ENCODE measurements around the gene CNPPD1.

The CNPPD1 gene

DNA sequence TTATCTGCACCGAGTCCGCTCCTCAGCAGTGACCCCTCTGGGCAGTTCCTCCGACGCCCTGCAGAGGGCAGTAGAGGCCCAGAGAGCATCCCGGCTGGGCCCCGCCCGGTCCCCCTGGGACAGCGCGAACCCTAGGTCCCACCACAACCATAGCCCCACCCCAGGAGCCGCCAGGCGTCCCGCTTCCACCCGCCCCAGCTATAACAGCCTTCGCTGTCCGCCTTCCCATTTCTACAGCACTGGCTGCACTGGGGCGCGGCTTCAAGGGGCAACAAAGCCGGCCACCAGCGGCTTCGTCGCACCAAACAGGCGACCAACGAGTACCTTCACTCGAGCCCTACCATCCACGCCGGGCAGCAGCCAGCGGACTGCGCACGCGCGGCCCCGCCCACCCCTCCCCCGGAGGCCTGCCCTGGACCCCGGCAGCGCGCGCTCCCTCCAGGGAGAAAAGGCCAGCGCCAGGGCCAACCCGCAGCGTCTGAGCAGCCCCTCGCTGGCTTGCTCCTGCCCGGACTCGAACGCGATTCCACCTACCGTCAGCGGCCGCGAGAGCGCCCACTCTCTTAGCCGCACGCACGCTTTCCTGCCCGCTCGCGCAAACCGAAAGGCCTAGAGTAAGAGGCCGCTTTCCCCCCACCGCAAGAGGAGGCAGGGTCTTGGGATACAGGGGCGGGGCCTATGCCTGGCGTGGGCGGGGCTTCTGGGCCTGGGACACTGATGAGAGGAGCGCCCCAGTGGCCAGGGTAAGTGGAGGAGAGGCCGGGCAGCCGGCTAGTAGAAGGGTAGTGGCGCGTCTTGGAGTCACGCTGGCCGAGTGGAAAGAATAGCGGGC, 16.3 kb downstream of the CNPPD1 start, which contains the start of gene NHEJ1:
Gene NHEJ1 (minus strand): TSS at position 630 of the 832 bp plus-strand sequence. CDS start 2,453 bp downstream, outside the sequence.
- peak; percentile 98 for DNase-seq
- Histone ChIP-seq H3K27ac (peak within 1 kb of the TSS; percentile 94), H3K27me3 (ENCODE audit: insufficient read depth, low read depth, severe bottlenecking) (no peaks in the 10 kb centered on the region), H3K9me3 (ENCODE audit: severe bottlenecking) (no peaks in the 10 kb centered on the region), H3K36me3 (peaks cover 19% of the 10 kb centered on the region), H3K4me3 (ENCODE audit: low read depth, low read length) (peak within 1 kb of the TSS; percentile 78)
- TF ChIP-seq, protein P1, sequence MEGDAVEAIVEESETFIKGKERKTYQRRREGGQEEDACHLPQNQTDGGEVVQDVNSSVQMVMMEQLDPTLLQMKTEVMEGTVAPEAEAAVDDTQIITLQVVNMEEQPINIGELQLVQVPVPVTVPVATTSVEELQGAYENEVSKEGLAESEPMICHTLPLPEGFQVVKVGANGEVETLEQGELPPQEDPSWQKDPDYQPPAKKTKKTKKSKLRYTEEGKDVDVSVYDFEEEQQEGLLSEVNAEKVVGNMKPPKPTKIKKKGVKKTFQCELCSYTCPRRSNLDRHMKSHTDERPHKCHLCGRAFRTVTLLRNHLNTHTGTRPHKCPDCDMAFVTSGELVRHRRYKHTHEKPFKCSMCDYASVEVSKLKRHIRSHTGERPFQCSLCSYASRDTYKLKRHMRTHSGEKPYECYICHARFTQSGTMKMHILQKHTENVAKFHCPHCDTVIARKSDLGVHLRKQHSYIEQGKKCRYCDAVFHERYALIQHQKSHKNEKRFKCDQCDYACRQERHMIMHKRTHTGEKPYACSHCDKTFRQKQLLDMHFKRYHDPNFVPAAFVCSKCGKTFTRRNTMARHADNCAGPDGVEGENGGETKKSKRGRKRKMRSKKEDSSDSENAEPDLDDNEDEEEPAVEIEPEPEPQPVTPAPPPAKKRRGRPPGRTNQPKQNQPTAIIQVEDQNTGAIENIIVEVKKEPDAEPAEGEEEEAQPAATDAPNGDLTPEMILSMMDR (IDR thresholded peaks at IDR 0.05; ENCODE audit: low read depth, low read length), result peak; percentile 96

DNA sequence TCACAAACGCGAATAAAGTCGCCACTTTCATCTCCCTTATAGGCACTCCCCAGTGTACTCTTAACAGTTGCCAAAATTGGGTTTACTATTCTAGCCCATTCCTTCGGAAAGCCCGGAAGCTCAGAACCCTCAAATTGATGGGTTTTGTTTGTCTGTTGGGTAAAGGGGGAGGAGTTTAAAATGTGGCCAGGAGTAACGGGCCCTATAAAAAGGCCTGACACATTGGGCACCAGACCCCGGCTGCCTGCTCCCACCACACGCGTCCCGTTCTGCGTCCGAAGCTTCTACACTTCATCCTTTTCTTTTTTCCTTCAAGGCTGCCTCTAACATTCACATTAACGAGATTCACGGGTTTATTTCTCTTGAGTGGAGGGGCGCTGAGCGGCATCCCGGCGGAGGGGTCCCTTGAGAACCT, 16.9 kb downstream of the CNPPD1 start:
- Histone ChIP-seq H3K9me3 (ENCODE audit: severe bottlenecking) (no peaks in the 10 kb centered on the region), H3K4me3 (ENCODE audit: low read depth, low read length) (peak overlapping the region; percentile 78), H3K27ac (peak overlapping the region; percentile 94; the same call in 1 of the 2 replicates), H3K36me3 (peaks cover 20% of the 10 kb centered on the region), H3K27me3 (ENCODE audit: insufficient read depth, low read depth, severe bottlenecking) (no peaks in the 10 kb centered on the region)
- TF ChIP-seq, protein P1 (IDR thresholded peaks at IDR 0.05; ENCODE audit: low read depth, low read length), result no peak
- no peak for DNase-seq

DNA sequence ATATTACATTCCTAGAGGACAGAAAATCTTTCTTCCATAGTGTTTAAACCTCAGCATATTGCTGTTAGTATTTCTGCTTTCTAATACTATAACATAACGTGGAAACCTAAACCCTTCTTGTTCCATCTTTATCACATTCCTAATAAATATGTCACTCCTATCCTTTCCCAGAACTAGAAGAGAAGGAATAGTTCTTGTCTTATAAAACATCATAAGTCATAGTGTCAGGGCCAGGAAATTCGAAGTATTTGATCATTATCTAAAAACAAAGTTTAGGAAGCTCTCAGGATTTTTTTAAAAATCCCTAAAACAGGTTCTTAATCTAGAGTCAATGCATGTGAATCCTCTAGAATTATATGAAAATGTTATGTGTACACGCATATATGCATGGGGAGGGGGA, 18.1 kb downstream of the CNPPD1 start:
- no peak for DNase-seq
- no peaks in the 10 kb centered on the region for H3K9me3 ChIP-seq (ENCODE audit: severe bottlenecking)
- no peak overlapping the region for H3K4me3 ChIP-seq (ENCODE audit: low read depth, low read length)
- TF ChIP-seq, protein P1 (IDR thresholded peaks at IDR 0.05; ENCODE audit: low read depth, low read length), result no peak
- no peak overlapping the region for H3K27ac ChIP-seq
- peaks cover 23% of the 10 kb centered on the region for H3K36me3 ChIP-seq
- no peaks in the 10 kb centered on the region for H3K27me3 ChIP-seq (ENCODE audit: insufficient read depth, low read depth, severe bottlenecking)

DNA sequence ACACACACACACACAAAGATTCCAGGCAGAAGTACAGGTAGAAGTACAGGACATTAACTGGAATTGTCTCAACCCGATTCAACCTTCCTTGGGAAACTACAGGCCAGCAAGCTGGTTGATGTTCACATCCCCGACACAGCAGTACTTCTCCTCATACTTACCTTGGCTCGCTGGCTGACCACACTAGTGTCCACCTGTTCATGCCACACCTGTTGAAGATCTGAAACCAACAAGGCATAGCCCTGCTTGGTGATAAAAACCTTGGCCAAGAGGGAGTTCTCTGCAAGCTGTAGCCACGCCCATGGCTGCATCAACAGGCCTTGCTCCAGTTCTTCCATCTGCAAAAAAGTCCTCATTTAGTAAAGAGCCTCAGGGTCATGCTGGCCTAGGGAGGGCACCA, 18.7 kb downstream of the CNPPD1 start:
- Histone ChIP-seq H3K4me3 (ENCODE audit: low read depth, low read length) (no peak overlapping the region), H3K36me3 (peaks cover 26% of the 10 kb centered on the region), H3K9me3 (ENCODE audit: severe bottlenecking) (no peaks in the 10 kb centered on the region), H3K27ac (no peak overlapping the region), H3K27me3 (ENCODE audit: insufficient read depth, low read depth, severe bottlenecking) (no peaks in the 10 kb centered on the region)
- DNase-seq, result no peak
- TF ChIP-seq, protein P1 (IDR thresholded peaks at IDR 0.05; ENCODE audit: low read depth, low read length), result no peak

DNA sequence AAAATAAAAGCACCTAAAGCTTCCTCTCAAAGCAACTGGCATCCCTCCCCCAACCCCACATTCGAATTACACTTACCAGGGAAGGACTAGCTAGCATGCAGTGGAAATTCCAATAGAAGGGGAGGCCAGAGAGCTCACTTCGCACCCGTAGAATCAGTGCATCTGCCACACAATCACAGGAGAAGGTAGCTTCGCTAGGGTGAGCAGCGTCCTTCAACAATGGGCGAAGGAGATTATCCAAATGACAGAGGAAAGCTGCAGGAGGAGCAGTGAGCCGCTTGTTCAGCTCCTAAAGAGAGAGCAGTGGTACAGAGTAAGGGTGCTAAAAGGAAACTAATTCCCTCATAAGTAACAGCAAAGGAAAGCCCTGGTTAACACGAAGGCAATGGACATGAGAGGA, 19.3 kb downstream of the CNPPD1 start:
- Histone ChIP-seq H3K27me3 (ENCODE audit: insufficient read depth, low read depth, severe bottlenecking) (no peaks in the 10 kb centered on the region), H3K27ac (no peak overlapping the region), H3K4me3 (ENCODE audit: low read depth, low read length) (no peak overlapping the region), H3K9me3 (ENCODE audit: severe bottlenecking) (no peaks in the 10 kb centered on the region), H3K36me3 (peaks cover 28% of the 10 kb centered on the region)
- DNase-seq, result no peak
- TF ChIP-seq, protein P1 (IDR thresholded peaks at IDR 0.05; ENCODE audit: low read depth, low read length), result no peak
